Measurements from ENCODE around the gene GOLGA6D. TPM values are rescaled to one million over a fixed set of nuclear protein-coding genes. Genes with fewer than 3 reads are reported as not detected.
"Not testable (repeated sequence)": the region's sequence is repeated elsewhere in the genome, so short reads cannot be mapped to it uniquely, and the experiment has no call there.

The GOLGA6D gene
- total RNA-seq: under 1 TPM in 1 of 4 donors, not detected in 3; 0.34 TPM

- not testable (repeated sequence) for TF ChIP-seq CTCF (IDR thresholded peaks at IDR 0.05; ENCODE audit: low read depth)
These were observed at the start of gene GOLGA6D for GRCh38 chr15:75282572-75282971. GOLGA6D (plus strand) TSS chr15:75282835; CDS start chr15:75282876, 41 bp downstream.

- no peak for TF ChIP-seq CTCF (IDR thresholded peaks at IDR 0.05; ENCODE audit: low read depth)
These were observed 49.0 kb upstream of the GOLGA6D start for GRCh38 chr15:75233504-75234190.

- TF ChIP-seq CTCF (IDR thresholded peaks at IDR 0.05; ENCODE audit: low read depth): no peak
These were observed 48.3 kb upstream of the GOLGA6D start for GRCh38 chr15:75234191-75234810.

GRCh38 chr15:75235051-75235673 lies 47.5 kb upstream of the GOLGA6D start:
- no peak for TF ChIP-seq CTCF (IDR thresholded peaks at IDR 0.05; ENCODE audit: low read depth)

- no peak for TF ChIP-seq CTCF (IDR thresholded peaks at IDR 0.05; ENCODE audit: low read depth)
These were observed 46.6 kb upstream of the GOLGA6D start for GRCh38 chr15:75235760-75236729.

GRCh38 chr15:75237316-75237982 lies 45.2 kb upstream of the GOLGA6D start:
- TF ChIP-seq CTCF (IDR thresholded peaks at IDR 0.05; ENCODE audit: low read depth): no peak

Measured in subcutaneous adipose tissue (tissue), 4 donors.